ENCODE results near the gene ABITRAM.
"Not testable (repeated sequence)": the region's sequence is repeated elsewhere in the genome, so short reads cannot be mapped to it uniquely, and the experiment has no call there.

The ABITRAM gene

DNA sequence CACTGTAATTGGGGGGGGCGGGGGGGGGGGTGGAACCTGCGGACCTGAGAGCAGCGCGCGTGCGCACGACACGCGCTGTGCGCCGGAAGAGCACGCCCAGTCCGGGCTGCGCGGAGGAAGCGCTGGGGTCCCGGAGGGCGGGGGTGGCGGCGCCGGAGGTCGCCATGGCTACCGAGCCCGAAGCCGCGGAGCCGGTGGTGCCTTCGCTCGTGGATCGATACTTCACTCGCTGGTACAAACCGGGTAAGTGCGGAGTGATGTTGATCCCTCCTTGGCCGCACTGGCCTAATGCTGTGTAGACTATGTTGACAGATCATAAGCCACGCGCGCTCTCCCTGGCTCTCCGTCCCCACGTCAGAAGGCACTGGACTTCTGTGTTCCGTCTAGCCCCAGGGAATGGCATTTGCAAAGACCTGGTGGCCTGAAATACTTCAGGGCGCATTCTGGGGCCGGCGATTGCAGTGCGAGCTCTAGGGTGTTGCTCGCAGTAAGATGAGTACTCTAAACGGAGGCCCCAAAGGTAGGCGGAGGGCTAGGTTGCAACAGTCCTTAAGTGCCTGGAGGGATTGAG, at the start of gene ABITRAM:
Gene ABITRAM (plus strand): TSS at position 78 of the 571 bp plus-strand sequence. CDS start 87 bp downstream, at position 165.
- peak; percentile 91 for DNase-seq

- no peak for DNase-seq
Measured at GRCh38 chr9:108884701-108885100, 49.5 kb upstream of the ABITRAM start.

DNA sequence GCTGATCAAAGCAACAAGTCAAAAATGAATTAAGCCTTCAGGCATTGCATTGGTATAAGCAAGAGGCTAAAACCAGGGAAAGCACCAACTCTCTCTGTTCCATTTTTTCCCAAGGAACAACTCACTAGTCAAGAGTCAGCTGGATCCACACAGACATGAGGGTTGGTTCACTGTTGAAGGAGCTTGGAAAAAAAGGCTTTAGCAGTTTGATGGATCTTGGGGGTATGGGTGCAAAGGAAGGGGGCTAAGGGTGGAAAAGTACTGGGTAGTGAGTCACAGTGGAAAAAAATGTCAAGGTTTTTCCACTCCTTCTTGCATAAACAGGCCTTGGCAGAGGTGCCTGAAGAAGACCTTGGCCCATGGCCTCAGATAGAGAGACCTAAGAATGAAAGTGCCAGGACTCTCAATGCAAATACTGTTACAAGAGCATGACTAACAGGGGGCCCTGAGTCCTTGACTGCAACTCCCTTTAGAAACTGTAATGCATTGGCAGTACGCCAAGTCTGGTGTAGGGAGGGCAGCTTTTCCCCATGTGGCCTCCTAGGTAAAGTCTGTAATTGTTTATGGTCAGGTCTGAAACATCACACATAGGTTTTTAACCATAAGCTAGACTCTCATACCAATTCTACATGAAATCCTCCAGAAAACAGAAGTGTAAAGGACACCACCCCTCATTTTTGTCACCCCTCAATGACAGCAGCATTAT, 48.4 kb upstream of the ABITRAM start:
- peak; percentile 95 for DNase-seq

DNA sequence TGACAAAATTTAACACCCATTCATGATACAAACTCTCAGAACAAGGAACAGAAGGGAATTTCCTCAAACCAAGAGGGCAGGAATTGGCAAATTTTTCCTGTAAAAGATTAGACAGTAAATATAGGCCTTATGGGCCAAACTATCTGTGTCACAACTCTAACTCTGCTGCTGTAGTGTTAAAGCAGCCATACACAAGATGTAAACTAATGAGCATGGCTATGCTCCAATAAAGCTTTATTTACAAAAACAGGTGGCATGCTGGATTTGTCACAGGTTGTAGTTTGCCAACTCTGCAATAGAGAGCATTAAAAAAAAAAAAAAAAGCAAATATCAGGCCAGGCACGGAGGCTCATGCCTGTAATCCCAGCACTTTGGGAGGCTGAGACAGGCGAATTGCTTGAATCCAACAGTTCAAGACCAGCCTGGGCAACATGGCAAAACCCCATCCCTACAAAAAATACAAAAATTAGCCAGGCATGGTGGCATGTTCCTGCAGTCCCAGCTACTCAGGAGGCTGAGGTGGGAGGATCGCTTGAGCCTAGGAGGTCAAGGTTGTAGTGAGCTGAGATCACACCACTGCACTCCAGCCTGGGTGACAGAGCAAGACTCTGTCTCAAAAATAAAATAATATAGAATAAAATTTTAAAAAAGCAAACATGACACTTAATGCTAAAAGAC, 47.5 kb upstream of the ABITRAM start:
- DNase-seq: not testable (repeated sequence)

GRCh38 chr9:108889649-108890067, 44.5 kb upstream of the ABITRAM start:
- no peak for DNase-seq

GRCh38 chr9:108894225-108894997, 39.8 kb upstream of the ABITRAM start:
- no peak for DNase-seq

GRCh38 chr9:108897324-108898096, 36.7 kb upstream of the ABITRAM start:
- DNase-seq: no peak

DNA sequence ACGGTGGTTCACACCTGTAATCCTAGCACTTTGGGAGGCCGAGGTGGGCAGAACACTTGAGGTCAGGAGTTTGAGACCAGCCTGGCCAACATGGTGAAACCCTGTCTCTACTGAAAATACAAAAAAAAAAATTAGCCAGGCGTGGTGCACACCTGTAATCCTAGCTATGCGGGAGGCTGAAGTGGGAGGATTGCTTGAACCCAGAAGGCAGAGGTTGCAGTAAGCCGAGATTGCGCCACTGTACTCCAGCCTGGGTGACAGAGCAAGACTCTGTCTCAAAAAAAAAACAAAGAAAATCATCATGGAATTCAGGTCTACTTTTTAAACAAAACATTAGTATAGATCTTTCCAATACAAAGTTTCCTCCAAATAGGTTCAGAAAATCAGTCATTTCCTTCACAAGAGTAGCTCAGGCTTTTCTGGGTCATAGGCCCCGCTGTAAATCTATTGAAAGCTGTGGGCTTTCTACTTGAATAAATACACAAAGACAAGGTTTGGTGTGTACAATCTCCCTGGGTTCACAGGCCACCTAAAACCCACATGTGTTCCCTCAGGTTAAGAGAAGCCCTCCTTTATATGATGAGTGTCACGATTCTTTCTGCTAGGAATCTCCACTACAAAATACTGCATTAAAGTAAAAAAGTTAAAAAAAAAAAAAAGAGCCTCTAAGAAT, 35.0 kb upstream of the ABITRAM start:
- not testable (repeated sequence) for DNase-seq

DNA sequence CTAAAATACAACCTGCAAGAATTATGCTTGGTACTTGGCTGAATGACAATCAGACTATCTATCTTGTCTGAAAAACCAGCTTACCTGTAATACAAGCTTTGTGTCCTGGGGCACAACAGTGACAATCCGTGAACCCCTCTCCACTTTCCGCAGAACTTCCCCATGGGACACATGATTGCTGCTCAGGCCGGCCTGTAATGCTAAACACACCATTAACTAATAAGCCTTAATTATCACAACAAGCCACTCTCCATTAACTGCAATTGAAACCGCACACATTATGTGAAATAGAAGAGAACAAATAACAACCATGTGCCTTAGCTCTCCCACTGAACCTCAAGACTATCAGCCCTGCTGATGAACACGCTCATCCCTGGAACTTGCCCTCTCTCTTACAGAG, 34.0 kb upstream of the ABITRAM start:
- no peak for DNase-seq

DNA sequence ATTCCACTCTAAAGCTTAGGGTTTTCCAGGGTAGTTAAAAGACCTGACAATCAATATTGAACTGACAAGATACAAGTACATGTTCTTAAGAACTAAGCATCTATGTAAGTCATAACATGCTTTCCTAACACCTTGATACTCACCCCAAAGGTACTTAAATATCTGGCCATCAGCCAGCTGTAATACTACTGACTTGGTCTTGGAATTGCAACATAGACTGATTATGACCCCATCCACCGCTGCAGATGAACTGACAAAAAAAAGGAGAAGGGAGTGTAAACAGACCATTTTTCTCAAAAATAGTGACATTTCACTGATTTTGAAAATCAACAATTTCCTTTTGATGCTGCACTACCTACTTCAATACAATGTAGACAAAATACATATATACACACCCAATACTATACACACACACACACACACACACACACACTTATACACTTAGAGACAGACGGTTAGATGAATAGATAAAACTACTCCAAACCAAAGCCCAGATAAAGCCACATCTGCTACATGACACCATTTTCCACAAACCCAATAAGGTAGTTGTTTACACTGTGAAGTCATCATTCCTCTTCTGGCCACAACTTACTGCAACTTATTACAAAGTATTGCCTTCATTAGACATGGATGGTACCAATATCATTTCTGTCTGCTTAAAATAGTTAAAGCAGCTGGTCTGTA, 30.6 kb upstream of the ABITRAM start:
- DNase-seq: peak; percentile 39

DNA sequence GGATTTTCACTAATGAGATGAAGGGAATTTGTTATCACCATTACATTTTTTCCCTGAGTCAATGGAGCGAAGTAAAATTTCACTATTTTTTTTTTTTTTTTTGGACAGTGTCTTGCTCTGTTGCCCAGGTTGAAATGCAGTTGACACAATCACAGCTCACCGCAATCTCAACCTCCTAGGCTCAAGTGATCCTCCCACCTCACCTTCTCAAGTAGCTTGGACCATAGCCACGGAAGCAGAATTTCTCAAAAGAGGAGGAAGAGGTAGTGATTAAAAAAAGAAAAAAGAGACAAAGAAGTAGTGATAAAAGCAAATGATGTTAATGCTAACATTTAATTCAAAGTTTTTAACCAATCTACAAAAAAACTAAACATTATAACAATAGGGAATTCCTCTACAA, 30.0 kb upstream of the ABITRAM start:
- DNase-seq: no peak

DNA sequence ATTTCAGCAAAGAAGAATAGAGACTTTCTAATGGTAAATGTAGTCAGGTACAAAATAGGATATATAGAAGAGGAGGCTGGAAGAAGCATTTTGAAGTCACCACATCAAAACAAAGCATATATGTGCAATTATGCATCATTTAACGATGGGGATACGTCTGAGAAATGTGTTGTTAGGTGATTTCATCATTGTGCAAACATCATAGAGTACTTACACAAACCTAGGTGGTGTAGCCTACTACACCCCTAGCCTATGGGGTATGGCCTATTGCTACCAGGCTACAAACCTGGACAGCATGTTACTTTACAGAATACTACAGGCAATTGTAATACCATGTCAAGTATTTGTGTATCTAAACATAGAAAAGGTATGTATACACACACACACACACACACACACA, 28.7 kb upstream of the ABITRAM start:
- DNase-seq: no peak

GRCh38 chr9:108910402-108910801, 23.8 kb upstream of the ABITRAM start:
- DNase-seq: no peak

DNA sequence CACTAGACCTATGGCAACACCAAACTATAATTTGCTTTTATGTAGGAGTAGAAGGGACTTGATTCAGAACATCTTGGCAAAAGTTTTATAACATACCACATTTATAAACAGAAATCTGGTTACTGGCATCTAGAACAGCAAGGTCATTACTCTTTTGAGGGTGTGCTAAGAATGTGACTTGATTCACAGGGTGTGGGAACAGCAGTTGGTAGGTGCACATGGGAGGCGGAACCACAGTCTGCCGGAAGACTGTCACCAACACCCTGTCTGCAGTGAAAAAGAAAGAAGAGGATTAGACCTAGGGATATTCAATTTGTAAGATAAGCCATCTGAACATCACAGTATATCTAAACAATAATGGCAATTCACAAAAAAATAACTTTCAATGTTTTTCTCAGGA, 23.3 kb upstream of the ABITRAM start:
- no peak for DNase-seq

GRCh38 chr9:108911820-108912219, 22.4 kb upstream of the ABITRAM start:
- DNase-seq: no peak

DNA sequence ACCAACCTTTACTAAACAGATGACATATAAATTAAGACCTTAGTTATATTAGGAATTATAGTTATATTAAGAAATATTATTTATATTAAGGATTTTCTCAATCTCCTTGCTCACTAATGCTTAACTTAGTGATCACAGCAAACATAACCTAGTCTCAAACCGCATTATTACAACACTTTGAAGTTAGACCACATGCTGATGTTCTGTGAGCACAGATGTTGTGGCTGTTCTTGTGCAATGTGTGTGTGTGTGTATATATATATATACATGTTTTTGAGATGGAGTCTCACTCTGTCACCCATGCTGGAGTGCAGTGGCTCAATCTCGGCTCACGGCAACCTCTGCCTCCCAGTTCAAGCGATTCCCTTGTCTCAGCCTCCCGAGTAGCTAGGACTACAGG, 20.8 kb upstream of the ABITRAM start:
- no peak for DNase-seq

DNA sequence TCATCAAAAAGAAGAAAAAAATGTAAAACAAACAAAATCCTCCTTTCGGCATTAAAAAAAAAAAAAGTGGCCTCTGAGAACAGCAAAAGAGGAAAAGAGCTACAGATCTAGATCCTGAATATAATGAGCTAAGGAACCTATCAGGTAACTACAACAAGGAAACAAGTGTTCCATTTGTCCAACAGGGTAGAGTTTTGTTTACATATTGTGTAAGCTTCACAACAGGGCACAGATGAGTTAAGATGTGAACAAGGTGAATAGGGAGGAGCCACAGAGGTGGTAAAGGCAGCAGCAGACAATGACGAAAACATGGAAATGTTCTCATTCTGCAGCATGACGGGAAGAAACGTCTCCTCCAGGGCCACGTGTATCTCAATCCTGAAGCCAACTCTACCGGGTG, 14.7 kb upstream of the ABITRAM start:
- no peak for DNase-seq

DNA sequence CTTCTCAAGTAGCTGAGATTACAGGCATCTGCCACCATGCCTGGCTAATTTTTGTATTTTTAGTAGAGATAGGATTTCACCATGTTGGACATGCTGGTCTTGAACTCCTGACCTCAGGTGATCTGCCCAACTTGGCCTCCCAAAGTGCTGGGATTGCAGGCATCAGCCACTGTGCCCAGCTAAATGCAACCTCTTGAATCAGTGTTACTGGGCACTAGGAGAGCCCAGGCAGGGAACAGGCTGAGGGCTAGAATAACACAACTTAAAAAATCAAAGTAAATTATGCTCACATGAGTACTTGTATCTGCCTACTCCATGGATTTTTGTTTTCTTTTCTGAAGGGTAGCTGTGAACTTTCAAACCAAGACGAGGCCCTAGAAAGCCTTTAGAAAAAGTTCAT, 13.8 kb upstream of the ABITRAM start:
- not testable (repeated sequence) for DNase-seq

DNA sequence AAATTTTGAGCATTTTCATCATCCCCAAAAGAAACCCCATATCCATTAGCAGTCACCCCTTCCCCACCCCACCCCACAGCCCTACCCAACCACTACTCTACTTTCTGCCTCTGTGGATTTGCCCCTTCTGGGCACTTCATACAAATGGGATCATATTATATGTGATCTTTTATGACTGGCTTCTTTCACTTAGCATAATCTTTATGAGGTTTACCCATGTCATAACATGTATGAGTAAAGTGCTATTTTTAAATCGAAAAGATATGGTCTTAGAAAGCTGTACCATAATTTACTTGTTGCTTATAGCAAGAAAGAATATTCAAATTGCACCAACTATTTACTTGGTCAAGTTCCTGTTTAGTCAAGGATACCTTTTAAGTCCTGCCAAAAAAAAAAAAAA, 13.0 kb upstream of the ABITRAM start:
- DNase-seq: no peak

DNA sequence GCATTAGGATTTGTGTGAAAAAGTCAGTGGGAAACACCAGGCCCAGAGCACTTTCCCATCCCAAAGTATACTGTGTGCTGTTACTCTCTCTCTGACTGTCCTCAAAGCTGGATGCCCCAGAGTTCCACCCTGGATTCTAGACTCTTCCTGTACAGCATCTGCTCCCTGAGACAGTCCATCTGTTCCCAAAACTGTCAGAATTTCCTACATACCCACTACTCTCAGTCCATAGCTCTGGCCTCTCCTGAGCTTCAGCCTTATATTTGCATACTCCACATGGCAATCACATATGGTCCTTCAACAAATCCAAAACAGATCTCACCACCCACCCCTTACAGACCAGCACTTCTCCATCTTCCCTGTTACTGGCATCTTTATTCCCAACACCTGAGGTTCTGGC, 9.7 kb upstream of the ABITRAM start:
- DNase-seq: no peak

- DNase-seq: no peak
Measured at GRCh38 chr9:108928386-108928785, 5.8 kb upstream of the ABITRAM start.
